Kidney epithelial cell (primary cell): Measurements from ENCODE around the gene PCTP. TPM values are rescaled to one million over a fixed set of nuclear protein-coding genes. Genes with fewer than 3 reads are reported as not detected.

Experiments
- DNase-seq: peaks from one replicate; pipeline ENCODE4 v3.0.0-alpha.2; 2010; ENCODE audit warnings: low read depth
- H3K27me3 ChIP-seq: 2 replicates; pipeline ENCODE4 v1.6.0; 2011; ENCODE audit warnings: low read length; ENCODE audit not compliant: control insufficient read depth, insufficient read depth
- H3K36me3 ChIP-seq: 2 replicates; pipeline ENCODE4 v1.5.1; 2011; ENCODE audit warnings: low read length; ENCODE audit not compliant: control insufficient read depth, insufficient read depth
- H3K4me3 ChIP-seq: 2 replicates; pipeline ENCODE4 v1.5.1; 2011; ENCODE audit warnings: low read depth, mild to moderate bottlenecking, control low read depth, low read length
- total RNA-seq: library from RNA; depleted of rRNA; stranded (reverse); fragments of >200 nt; gene quantifications from 2 replicates; pipeline ENCODE4 v1.2.3, GENCODE V29; 2015
- TF ChIP-seq, protein P1 (sequence below): IDR thresholded peaks from 2 replicates; pipeline ENCODE4 v1.5.1; 2011; ENCODE audit warnings: mild to moderate bottlenecking, moderate library complexity, low read length, control low read depth, inconsistent platforms; ENCODE audit not compliant: insufficient read depth, poor library complexity, severe bottlenecking

PCTP gene
- total RNA-seq, 1 donor from 2014 or later, result 32.2 TPM

DNA sequence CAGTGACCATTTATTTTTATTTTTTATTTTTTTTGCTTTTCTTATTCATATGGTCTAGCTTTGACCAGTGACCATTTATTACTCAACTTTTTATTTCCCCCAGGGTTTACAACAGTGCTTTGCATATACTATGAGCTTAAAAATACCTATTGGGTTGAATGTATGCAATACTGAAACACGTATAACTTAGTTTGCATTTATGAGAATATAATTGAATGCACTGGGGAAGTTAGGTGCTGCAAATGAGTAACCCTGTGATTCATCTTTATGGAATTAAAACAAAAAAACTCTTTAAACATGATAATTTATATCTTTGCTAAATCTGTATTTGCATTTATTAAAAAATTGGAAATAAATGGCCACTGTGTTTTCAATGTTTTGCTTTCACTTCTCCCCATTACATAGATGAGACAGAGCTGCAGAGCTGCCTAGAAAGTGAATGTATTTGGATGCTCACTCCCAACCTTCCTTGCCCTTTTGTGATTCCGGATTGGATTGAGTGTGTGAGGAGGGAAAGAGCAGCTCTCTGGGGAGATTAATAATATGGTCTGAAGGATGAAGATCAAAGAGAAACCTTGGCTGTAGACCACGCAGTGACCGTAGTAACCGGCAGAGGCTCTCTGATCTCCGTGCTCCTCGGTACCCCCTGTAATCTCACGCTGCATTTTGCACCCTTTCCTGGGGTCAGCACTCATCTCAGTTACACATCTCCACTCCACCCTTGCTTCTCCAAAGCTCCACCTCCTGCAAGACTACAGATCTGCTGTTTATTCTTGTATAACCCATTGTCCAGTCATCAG lies 42.5 kb upstream of the PCTP start:
- TF ChIP-seq, protein P1, sequence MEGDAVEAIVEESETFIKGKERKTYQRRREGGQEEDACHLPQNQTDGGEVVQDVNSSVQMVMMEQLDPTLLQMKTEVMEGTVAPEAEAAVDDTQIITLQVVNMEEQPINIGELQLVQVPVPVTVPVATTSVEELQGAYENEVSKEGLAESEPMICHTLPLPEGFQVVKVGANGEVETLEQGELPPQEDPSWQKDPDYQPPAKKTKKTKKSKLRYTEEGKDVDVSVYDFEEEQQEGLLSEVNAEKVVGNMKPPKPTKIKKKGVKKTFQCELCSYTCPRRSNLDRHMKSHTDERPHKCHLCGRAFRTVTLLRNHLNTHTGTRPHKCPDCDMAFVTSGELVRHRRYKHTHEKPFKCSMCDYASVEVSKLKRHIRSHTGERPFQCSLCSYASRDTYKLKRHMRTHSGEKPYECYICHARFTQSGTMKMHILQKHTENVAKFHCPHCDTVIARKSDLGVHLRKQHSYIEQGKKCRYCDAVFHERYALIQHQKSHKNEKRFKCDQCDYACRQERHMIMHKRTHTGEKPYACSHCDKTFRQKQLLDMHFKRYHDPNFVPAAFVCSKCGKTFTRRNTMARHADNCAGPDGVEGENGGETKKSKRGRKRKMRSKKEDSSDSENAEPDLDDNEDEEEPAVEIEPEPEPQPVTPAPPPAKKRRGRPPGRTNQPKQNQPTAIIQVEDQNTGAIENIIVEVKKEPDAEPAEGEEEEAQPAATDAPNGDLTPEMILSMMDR, result no peak
- H3K36me3 ChIP-seq, result no peaks in the 10 kb centered on the region
- DNase-seq, result no peak
- H3K27me3 ChIP-seq, result no peaks in the 10 kb centered on the region
- no peak overlapping the region for H3K4me3 ChIP-seq

DNA sequence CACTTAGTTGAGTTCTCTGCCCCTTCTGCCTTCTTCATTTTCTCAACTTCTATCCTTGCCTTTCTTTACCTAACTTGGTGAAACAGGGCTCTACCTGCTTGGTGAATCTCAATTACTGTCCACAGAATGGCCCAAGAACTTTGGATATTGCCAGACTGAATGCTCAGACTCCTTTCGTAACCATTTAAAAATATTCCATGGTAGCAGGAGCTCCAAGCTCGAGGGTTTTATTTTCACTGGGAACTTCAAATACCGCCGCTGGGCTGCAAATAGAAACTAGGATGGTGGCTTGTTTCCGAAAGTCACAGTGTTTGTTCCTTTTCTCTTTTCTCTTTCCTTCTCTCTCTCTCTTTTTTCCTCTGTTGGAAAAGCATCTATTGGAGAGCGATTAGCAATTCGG lies 41.4 kb upstream of the PCTP start:
- TF ChIP-seq, protein P1, result no peak
- Histone ChIP-seq H3K4me3 (no peak overlapping the region), H3K36me3 (no peaks in the 10 kb centered on the region), H3K27me3 (no peaks in the 10 kb centered on the region)
- no peak for DNase-seq

DNA sequence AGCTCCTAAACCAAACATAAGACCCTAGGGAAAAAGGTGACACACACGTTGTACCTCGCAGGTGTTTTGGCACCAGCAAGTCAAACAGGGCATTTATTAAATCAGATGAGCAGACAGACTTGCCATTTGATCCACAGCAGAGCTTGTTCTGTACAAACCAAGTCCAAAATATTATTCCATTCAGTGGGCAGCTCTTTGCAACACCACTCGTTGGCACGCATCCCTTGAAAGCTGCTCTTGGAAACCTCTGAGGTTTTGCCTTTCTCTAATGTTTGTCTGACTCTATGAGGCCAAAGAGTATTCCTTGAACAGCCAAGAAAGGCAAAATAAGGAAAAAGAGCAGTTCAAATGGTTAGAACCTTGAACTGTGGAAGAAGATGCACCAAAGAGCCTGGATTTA lies 40.9 kb upstream of the PCTP start:
- Histone ChIP-seq H3K36me3 (no peaks in the 10 kb centered on the region), H3K27me3 (no peaks in the 10 kb centered on the region), H3K4me3 (no peak overlapping the region)
- DNase-seq, result no peak
- TF ChIP-seq, protein P1, result no peak

DNA sequence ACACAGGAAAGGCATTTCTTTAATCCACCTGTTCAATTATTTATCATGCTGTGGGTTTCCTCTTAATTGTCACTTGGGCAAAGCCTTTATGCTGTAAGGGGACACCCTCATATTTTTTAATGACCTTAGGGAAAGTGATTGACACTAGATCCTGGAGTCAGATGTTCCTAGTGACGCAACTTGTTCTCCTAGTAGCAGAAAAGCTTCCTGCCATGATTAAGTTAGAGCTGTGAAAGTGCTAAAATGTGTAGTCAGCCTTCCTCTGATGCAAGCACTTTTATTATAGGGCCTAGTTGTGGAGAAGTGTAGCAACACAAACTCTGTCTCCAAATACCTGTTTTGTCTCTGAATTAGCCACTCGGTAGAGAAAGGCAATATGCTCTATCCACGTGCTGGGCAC lies 40.4 kb upstream of the PCTP start:
- no peaks in the 10 kb centered on the region for H3K36me3 ChIP-seq
- no peak for DNase-seq
- TF ChIP-seq, protein P1, result no peak
- no peaks in the 10 kb centered on the region for H3K27me3 ChIP-seq
- no peak overlapping the region for H3K4me3 ChIP-seq

DNA sequence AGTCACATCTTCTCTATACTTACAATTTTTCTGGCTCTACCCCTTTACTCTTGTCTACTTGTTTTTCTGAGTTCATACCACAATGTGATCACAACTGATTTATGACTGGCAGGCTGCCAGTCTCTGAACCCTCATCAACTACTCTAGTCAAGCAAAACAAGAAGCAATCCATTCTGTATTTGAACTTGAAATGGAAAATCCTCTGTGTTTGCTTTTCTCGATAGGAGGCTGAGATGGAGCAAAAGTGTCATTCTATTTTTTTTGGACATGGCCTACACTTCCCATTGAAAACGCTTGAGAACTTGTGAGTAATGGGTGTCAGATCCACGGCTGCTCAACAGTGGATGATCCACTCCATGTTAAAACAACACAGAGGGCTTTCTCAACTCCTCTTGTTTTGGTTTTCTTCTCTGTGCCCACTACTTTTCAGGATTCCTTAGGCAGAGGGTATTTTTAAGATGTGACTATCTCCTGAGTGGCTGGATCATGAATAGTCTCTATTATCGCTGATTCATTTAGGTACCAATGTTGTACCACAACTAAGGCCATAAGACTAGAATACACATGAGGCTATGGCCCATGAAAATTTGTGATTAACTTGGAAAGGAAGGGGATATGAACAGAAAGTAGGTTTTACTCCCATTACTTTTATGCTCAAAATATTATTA lies 39.9 kb upstream of the PCTP start:
- no peaks in the 10 kb centered on the region for H3K27me3 ChIP-seq
- TF ChIP-seq, protein P1, result no peak
- no peaks in the 10 kb centered on the region for H3K36me3 ChIP-seq
- no peak overlapping the region for H3K4me3 ChIP-seq
- DNase-seq, result no peak
